SU-DHL-6 (cell line): ENCODE data around the gene HTR6.

Source experiments
- H2AFZ ChIP-seq: fragments of 200-600 bp; sonication (generic); 2 replicates; pipeline ENCODE4 v1.6.1; 2014; ENCODE audit warnings: low read depth, mild to moderate bottlenecking, moderate library complexity, mixed read lengths, antibody characterized with exemption, low read length; ENCODE audit not compliant: severe bottlenecking
- H3F3A ChIP-seq: fragments of 200-600 bp; shearing (Covaris generic); 2 replicates; pipeline ENCODE4 v1.6.0; 2016; ENCODE audit warnings: antibody characterized with exemption, mild to moderate bottlenecking; ENCODE audit not compliant: insufficient read depth
- H3K27ac ChIP-seq: fragments of 200-600 bp; sonication (generic); 2 replicates; pipeline ENCODE4 v1.5.1; 2016; ENCODE audit warnings: low read depth, mild to moderate bottlenecking, low read length, moderate library complexity, mixed read lengths
- H3K27me3 ChIP-seq: fragments of 200-600 bp; sonication (generic), shearing (Covaris generic); 2 replicates; pipeline ENCODE4 v1.6.0; 2014; ENCODE audit warnings: mild to moderate bottlenecking, low read length
- H3K36me3 ChIP-seq: fragments of 200-600 bp; sonication (generic); 2 replicates; pipeline ENCODE4 v1.6.1; 2014; ENCODE audit warnings: mild to moderate bottlenecking, low read length, mixed read lengths
- H3K4me2 ChIP-seq: fragments of 300-600, 200-600 bp; shearing (Covaris generic), sonication (generic); 2 replicates; pipeline ENCODE4 v1.6.0; 2014; ENCODE audit warnings: low read length, low read depth, mild to moderate bottlenecking; ENCODE audit not compliant: poor library complexity, severe bottlenecking
- H3K4me3 ChIP-seq: fragments of 200-600 bp; sonication (generic); 2 replicates; pipeline ENCODE4 v1.5.1; 2014; ENCODE audit warnings: antibody characterized with exemption, low read length, mild to moderate bottlenecking, mixed read lengths; ENCODE audit not compliant: insufficient read depth, poor library complexity, severe bottlenecking
- H3K79me2 ChIP-seq: fragments of 200-600 bp; sonication (generic); 2 replicates; pipeline ENCODE4 v1.6.1; 2014; ENCODE audit warnings: mild to moderate bottlenecking, low read length, moderate library complexity; ENCODE audit not compliant: insufficient read depth
- H3K9ac ChIP-seq: fragments of 200-600 bp; sonication (generic); 2 replicates; pipeline ENCODE4 v1.7.0; 2014; ENCODE audit warnings: mild to moderate bottlenecking, low read length
- H3K9me2 ChIP-seq: fragments of 200-600 bp; sonication (generic); replicated peaks from 2 replicates; pipeline ENCODE4 v1.6.1; 2014; ENCODE audit warnings: low read length; ENCODE audit not compliant: insufficient read depth
- H3K9me3 ChIP-seq: fragments of 200-600 bp; sonication (generic); 2 replicates; pipeline ENCODE4 v1.6.1; 2014; ENCODE audit warnings: low read length, mixed read lengths; ENCODE audit not compliant: insufficient read depth
- H4K20me1 ChIP-seq: fragments of 200-600 bp; sonication (generic); 2 replicates; pipeline ENCODE4 v1.6.1; 2014; ENCODE audit warnings: low read depth, mild to moderate bottlenecking, antibody characterized with exemption, low read length, moderate library complexity, mixed read lengths
- CTCF ChIP-seq: fragments of 200-600 bp; sonication (generic); IDR thresholded peaks from one replicate; pipeline ENCODE4 v1.5.1; 2017; ENCODE audit warnings: antibody characterized with exemption, mild to moderate bottlenecking, low read length, moderate library complexity; ENCODE audit not compliant: insufficient read depth, poor library complexity, severe bottlenecking
- EZH2phosphoT487 ChIP-seq: fragments of 200-600 bp; sonication (generic), shearing (Covaris generic); conservative IDR thresholded peaks from 2 replicates; pipeline ENCODE4 v1.6.1; 2018; ENCODE audit warnings: mild to moderate bottlenecking, antibody characterized with exemption, low read length, moderate library complexity, mixed read lengths

Gene HTR6

GRCh38 chr1:19687414-19687813 is 22.7 kb downstream of the HTR6 start:
- no peaks in the 10 kb centered on the region for H4K20me1 ChIP-seq
- H3K9me2 ChIP-seq = no peaks in the 10 kb centered on the region

GRCh38 chr1:19688041-19688842 is 23.6 kb downstream of the HTR6 start:
- Histone ChIP-seq H3K4me3 (no peak overlapping the region), H4K20me1 (no peaks in the 10 kb centered on the region), H3K9me3 (peaks cover 16% of the 10 kb centered on the region; the same call in 1 of the 2 replicates), H3F3A (no peaks in the 10 kb centered on the region), H3K79me2 (no peaks in the 10 kb centered on the region), H3K27me3 (no peaks in the 10 kb centered on the region), H3K4me2 (no peak overlapping the region), H3K27ac (no peak overlapping the region), H3K36me3 (no peaks in the 10 kb centered on the region), H3K9ac (no peak overlapping the region), H3K9me2 (no peaks in the 10 kb centered on the region), H2AFZ (no peak overlapping the region)
- TF ChIP-seq CTCF = no peak
- TF ChIP-seq EZH2phosphoT487 = no peak

More at GRCh38 chr1:19687414-19687813, 22.7 kb downstream of the HTR6 start:
- H3K27me3 ChIP-seq = no peaks in the 10 kb centered on the region
- no peak overlapping the region for H3K9ac ChIP-seq
- no peak overlapping the region for H3K27ac ChIP-seq
- H3F3A ChIP-seq = no peaks in the 10 kb centered on the region
- no peak for TF ChIP-seq EZH2phosphoT487
- H3K79me2 ChIP-seq = no peaks in the 10 kb centered on the region
- no peaks in the 10 kb centered on the region for H3K36me3 ChIP-seq
- H3K9me3 ChIP-seq = peaks cover 16% of the 10 kb centered on the region; the same call in 1 of the 2 replicates
- H2AFZ ChIP-seq = no peak overlapping the region
- H3K4me3 ChIP-seq = no peak overlapping the region
- H3K4me2 ChIP-seq = no peak overlapping the region

GRCh38 chr1:19689085-19689757 is 24.5 kb downstream of the HTR6 start:
- peaks cover 16% of the 10 kb centered on the region; the same call in 1 of the 2 replicates for H3K9me3 ChIP-seq
- H4K20me1 ChIP-seq = no peaks in the 10 kb centered on the region
- H2AFZ ChIP-seq = no peak overlapping the region
- no peaks in the 10 kb centered on the region for H3K27me3 ChIP-seq
- H3K36me3 ChIP-seq = no peaks in the 10 kb centered on the region
- H3K4me3 ChIP-seq = no peak overlapping the region
- no peak for TF ChIP-seq CTCF
- no peak for TF ChIP-seq EZH2phosphoT487
- H3F3A ChIP-seq = no peaks in the 10 kb centered on the region
- H3K9me2 ChIP-seq = no peaks in the 10 kb centered on the region
- no peak overlapping the region for H3K4me2 ChIP-seq
- no peak overlapping the region for H3K27ac ChIP-seq
- H3K79me2 ChIP-seq = no peaks in the 10 kb centered on the region
- no peak overlapping the region for H3K9ac ChIP-seq
